ENCODE data around the gene GABRP.
A peak's percentile ranks its signal among the peaks of the same experiment; 100 is the strongest.
"Not testable (repeated sequence)": the region's sequence is repeated elsewhere in the genome, so short reads cannot be mapped to it uniquely, and the experiment has no call there.

Gene GABRP

DNA sequence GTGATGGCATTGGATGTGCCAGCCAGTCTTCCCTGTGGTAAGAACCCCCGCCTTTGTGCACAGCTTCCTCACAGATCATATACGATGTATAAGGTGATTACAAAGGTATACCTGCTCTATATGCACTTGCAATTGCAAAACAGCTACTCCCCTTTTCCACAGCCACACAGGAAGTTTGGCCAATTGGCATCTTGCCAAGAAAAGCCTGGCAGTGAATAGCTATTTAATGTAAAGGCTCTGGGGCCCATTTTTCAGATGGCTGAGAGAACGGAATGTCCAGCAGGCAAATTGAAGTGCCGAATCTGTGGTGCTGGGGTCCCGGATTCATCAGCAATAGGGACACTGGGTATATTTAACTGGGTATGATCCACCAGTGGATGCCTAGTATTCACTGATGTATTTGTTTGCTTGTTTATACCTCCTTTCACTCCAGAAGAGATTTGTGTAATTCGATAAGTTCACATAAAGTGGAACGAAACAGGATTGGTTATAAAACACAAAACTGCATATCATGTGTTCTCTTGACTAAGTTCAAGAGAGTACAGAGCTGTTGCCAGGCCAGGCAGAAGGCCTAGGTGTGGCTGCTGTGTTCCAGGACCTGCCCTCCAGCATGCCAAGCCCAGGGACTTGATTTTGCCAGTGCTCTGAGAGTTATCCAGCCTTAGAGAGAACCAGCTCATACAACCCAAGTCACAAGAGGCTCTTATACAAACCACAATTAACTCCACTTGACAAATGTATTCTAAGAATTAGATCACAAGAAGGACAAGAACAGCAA is 27.7 kb upstream of the GABRP start:
- no peak for DNase-seq

GRCh38 chr5:170756691-170757090 is 26.8 kb upstream of the GABRP start:
- no peak for DNase-seq

DNA sequence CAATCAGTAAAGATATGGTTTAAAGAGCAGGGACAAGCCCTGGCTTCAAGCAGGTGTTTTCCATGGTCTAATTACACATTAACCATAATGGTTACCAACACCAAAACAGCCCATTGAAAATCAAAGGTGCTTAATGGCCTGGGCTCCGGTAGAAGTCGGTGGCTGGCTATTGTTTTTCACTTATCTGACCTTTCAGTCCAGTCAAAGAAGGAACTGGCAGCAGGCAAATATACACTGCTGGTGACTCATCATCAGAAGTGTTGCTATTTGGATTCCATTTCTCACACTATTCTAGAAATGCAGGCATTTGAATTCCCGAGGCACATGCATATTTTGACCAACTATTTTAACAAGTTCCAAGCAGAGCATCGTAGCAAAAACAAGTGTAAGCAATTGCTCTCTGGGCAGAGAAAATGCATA is 26.3 kb upstream of the GABRP start:
- DNase-seq: no peak

- no peak for DNase-seq
These were observed 25.9 kb upstream of the GABRP start for GRCh38 chr5:170757669-170758068.

GRCh38 chr5:170758481-170758880 is 25.0 kb upstream of the GABRP start:
- DNase-seq: no peak

GRCh38 chr5:170760113-170760512 is 23.4 kb upstream of the GABRP start:
- DNase-seq: no peak

DNA sequence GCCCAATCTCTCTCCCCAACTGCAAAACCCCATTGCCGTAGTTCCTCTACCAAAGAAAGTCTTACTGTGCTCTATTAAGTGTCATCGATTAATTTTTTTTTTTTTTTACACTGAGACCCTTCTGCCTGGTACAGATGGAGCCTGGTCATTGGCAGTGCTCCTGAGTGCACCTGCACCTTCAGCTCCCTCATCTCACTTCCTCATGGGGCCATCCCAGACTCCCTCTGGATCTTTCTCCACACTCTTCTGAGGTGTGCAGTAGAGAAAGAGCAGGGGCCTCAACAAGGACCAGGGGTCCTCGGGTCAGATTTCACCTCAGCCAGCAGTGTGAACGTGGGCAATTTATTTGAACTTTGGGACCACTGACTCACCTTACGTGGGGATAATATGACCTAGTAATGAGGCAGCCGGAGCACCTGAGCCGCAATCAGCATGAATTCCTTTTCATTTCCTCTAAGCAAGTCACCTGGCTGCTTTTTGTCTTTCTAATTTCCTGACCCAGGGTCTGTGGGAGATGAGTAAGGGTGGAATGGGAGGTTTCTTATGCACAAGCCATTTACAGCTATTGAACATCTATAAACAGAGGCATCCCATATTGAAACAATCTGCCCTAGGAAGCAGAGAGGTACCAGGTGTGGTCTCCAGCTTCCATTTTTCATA is 22.3 kb upstream of the GABRP start:
- DNase-seq: no peak

- DNase-seq: no peak
These were observed 21.8 kb upstream of the GABRP start for GRCh38 chr5:170761708-170762066.

- DNase-seq: not testable (repeated sequence)
These were observed 21.2 kb upstream of the GABRP start for GRCh38 chr5:170762298-170762697.

- DNase-seq: not testable (repeated sequence)
These were observed 17.7 kb upstream of the GABRP start for GRCh38 chr5:170765868-170766267.

DNA sequence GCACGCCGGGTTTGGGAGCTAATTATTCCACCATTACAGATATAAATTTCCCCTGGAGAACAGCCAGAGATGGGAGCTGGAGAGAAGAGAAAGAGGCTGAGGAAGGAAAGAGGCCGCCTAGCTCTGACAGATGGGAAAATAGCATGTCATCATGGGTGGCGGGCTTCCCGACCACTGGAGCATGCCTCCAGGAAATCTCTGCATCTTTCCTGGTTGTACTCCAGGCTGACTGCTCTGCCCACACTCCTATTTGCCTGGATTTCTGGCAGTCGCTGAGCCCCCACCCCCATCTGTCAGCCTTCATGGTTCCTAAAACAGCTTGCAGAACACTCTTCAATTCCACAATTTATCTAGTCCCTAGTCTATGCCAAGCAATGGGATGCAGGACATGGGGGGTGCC is 14.3 kb upstream of the GABRP start:
- DNase-seq: no peak

DNA sequence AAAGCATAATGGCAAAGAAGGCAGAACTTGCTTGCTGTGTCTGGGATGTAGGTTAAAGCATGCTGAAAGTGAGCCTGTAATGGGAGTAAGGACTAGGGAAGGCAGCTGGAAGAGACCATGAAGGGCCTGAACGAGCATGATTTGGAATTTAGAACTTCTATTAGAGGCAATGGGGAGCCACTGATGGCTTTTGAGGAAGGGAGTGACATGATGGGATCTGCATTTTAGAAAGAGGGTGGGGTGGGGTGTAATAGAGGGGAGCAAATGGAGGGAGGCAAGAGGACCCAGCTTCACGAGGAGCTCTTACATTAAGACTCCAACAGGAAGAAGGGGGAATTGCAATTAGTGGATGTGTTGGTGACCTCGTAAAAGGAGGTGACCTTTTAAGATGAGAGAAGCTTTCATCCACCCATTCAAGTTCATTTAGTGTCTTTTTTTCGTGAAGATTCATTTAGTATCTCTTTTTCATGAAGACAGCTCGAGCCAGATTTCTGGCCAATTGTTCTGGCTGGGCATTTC is 13.6 kb upstream of the GABRP start:
- no peak for DNase-seq

- DNase-seq: no peak
These were observed 12.0 kb upstream of the GABRP start for GRCh38 chr5:170771496-170771895.

- DNase-seq: no peak
These were observed 10.2 kb upstream of the GABRP start for GRCh38 chr5:170773024-170773985.

DNA sequence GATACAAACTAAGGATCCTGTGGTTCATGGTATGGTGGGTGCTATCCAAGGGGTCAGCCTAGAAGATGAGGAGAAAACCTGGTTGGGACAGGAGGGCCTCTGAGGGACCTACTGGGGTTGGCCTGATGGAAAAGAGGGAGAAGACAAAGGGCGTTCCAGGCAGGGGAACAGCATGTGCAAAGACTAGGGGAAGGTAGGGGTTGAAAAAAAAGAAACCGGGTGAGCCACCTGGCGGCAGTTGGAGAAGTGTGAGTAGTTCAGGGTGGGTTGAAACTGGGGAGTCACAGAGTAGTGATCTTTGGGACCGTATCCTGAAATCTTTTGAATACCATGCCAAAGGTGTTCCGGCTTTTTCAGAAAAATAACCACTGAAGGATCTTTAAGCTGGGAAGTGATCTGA is 8.7 kb upstream of the GABRP start:
- no peak for DNase-seq

- no peak for DNase-seq
These were observed 1.6 kb upstream of the GABRP start for GRCh38 chr5:170781946-170782345.

- no peak for DNase-seq
These were observed 1.1 kb upstream of the GABRP start for GRCh38 chr5:170782438-170782837.

DNA sequence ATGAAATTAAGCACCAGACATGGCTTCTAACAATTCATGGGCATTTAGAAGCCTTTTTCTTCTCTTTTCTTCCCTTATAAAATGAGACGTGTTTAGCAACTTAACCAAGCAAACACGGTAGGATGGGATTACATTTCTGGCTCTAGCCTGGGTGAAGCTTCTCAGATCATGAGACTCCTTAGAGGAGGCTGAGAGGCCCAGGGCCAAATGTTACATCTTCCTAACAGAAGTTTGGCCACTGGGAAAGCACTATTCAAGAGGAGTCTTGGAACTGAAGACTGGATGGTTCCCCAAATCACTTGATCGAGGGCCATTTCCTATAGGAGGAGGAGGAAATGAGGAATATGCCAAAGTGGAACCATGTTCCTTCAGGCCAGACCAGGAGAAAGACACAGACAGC is 1.9 kb downstream of the GABRP start:
- DNase-seq: no peak

DNA sequence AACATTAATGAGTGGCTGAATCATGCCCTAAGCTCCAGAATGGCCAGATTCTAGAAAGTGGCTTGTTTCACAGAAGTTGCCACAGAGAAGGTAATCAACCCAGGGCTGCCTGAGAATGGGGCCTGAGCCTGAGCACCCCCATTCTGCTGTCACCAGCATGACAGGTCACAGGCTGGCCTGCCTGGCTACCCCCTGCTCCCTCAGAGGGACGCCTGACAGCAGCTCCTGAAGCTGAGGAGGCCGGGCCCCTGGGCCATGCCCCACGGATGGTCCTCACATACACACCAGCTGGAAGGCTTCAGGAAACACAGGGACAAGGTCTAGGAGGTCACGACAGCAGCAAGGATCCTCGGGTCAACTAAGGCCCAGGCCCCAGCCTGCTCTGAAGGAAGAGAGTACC is 3.7 kb downstream of the GABRP start:
- DNase-seq: no peak

DNA sequence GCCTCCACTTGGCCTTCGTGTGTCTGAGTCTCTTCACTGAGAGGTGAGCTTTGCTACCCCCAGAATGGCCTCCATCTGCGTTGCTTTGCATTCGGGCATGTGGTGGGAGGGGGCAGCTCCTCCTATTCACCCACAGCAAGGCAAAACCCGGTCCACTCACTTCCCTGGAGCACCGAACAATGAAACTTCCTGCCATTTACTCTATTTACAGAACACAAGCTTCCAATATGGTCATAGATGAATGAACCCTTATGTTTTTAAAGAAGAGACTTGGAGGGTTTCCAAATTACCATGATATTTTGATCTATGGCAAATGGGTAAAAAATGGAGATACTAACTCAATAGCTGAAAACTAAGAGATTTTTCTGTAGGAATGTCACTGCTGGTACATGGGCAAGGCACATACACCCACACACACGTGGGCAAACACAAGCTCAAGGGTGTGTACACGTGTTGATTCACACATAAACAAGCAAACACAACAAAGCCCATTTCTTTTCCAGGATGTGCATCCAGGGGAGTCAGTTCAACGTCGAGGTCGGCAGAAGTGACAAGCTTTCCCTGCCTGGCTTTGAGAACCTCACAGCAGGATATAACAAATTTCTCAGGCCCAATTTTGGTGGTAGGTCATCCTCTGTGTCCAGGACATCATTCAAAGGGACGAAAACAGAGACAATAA is 5.2 kb downstream of the GABRP start:
- no peak for DNase-seq

GRCh38 chr5:170791325-170791954 is 7.9 kb downstream of the GABRP start:
- peak; percentile 54 for DNase-seq

- DNase-seq: no peak
These were observed 9.4 kb downstream of the GABRP start for GRCh38 chr5:170792878-170793277.

Data from hematopoietic multipotent progenitor cell treated with erythropoietin and hydrocortisone succinate and interleukin-3 and kit ligand, for 8 days (in vitro differentiated cells).